Coronary artery (tissue), 2 donors: ENCODE data around the gene EMX1.

Experiments used
- DNase-seq: peaks from one replicate; pipeline ENCODE4 v3.0.0-alpha.2; 2017; ENCODE audit warnings: low spot score
- H3K27ac ChIP-seq, 2 donors: fragments of 200-600 bp; sonication (generic); one replicate each; pipeline ENCODE4 v1.5.1; 2016 to 2019
- H3K4me3 ChIP-seq: fragments of 200-600 bp; sonication (generic); 2 replicates; pipeline ENCODE4 v1.5.1; 2016; ENCODE audit warnings: mild to moderate bottlenecking, moderate library complexity
- TF ChIP-seq, protein P1 (sequence below): fragments of 200-600 bp; sonication (generic); IDR thresholded peaks from one replicate; pipeline ENCODE4 v1.5.1; 2019; ENCODE audit warnings: antibody characterized with exemption

Gene EMX1

DNA sequence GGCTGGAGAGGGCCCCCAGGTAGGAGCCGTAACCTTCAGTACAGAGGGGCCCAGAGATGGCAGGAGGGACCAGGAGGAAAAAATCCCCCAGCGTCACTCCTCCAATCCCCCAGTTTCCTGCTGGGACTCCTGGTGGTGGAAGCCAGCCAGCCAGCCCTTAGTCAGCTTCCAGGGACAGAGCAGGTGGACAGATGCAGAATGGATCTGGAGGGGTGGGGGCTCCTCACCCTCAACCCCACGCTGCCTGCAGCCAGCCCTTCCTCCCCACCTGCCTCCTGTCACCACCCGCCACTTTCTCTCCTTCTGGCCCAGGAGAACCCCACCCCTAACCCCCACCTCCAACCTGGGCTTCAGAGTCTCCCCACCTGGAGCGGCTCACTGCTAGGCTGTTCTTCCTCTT lies 21.1 kb downstream of the EMX1 start:
- TF ChIP-seq, protein P1, sequence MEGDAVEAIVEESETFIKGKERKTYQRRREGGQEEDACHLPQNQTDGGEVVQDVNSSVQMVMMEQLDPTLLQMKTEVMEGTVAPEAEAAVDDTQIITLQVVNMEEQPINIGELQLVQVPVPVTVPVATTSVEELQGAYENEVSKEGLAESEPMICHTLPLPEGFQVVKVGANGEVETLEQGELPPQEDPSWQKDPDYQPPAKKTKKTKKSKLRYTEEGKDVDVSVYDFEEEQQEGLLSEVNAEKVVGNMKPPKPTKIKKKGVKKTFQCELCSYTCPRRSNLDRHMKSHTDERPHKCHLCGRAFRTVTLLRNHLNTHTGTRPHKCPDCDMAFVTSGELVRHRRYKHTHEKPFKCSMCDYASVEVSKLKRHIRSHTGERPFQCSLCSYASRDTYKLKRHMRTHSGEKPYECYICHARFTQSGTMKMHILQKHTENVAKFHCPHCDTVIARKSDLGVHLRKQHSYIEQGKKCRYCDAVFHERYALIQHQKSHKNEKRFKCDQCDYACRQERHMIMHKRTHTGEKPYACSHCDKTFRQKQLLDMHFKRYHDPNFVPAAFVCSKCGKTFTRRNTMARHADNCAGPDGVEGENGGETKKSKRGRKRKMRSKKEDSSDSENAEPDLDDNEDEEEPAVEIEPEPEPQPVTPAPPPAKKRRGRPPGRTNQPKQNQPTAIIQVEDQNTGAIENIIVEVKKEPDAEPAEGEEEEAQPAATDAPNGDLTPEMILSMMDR, result no peak

DNA sequence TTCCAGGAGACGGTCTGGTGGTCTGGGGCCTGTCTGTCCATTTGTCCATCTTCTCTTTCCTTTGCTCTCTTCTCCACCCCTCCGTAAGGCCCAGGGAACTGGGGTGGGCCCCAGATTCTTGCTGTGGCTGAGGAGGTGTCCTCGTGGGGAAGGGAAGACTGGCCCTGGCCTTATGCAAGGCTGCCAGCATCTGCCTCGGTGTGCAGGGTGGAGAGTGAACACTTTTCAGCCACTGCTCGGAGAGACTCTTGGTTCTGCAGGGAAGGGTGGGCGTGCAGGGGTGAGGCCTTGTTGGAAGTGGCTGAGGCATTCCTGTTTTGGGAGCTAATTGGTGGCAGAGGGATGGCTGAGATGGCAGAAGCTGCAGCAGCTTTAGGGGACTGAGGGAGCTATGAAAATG lies 23.0 kb downstream of the EMX1 start:
- no peak for DNase-seq
- TF ChIP-seq, protein P1, result no peak
- Histone ChIP-seq H3K4me3 (no peak overlapping the region), H3K27ac (no peak overlapping the region)

More for the DNA sequence above, 21.1 kb downstream of the EMX1 start:
- H3K4me3 ChIP-seq, result no peak overlapping the region
- H3K27ac ChIP-seq, result no peak overlapping the region
- DNase-seq, result no peak

DNA sequence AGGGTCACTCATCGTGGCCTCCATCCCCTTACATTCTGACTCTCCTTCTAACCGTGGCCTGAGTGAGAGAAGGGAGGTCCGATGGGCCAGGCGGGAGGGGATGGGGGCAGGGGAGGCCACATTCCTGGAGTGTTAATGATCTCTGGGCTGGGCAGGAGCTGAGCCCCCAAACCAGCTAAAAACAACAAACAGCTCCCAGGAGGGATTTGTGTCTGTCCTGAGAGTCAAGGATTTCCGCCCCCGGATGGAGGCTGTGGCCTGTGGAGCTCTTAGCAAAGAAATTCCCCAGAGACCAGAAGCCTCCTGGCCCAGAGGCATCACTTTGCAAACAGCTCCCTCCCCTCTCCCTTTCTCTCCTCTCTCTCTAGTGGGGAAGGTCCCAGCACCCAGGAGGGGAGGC lies 23.5 kb downstream of the EMX1 start:
- Histone ChIP-seq H3K27ac (no peak overlapping the region), H3K4me3 (no peak overlapping the region)
- DNase-seq, result no peak
- TF ChIP-seq, protein P1, result no peak

DNA sequence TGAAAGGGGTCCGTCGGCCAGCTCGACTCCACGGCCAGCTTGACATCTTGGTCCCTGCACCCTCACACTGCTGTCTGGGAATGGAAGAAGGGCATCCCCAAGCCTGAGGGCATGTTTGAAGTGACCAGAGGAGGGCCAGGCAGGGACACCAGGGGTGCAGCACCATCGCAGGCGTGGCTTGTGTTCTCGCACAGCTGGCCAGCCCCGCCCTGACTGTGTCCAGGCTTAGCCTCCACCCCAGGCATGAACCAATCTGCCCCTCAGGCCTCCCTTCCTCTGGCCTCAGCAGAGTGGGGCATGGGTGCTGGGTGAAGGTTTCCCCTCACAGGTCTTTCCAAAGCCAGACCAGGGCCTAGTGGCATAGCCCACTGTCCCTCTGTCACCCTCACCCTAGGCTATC lies 25.0 kb downstream of the EMX1 start:
- H3K4me3 ChIP-seq, result no peak overlapping the region
- DNase-seq, result no peak
- H3K27ac ChIP-seq, result no peak overlapping the region
- TF ChIP-seq, protein P1, result no peak

DNA sequence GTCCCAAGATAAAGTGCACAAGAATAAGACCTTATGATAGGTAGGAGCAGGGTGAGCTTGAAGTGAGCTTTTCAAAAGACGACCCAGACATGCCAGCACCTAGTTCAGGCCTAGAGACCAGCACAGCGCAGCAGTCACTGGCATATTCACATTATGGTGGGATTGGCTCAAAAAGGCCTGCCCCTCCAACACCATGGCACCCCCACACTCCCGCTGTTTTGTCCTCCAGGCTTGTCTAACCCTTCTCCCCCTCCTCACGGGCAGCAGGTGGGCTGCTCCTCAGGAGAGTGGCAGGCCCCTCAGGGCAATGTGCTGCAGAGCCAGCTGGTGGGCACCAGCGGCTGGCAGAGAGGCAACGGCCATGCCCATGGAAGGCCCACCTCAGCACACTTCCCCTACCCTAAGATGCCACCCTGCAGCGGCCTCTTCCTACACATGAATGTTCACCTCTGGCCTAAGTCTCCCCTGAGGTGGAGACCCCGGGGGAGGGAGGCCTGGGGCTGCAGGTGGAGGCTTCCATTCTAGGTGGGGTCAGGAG lies 25.6 kb downstream of the EMX1 start:
- Histone ChIP-seq H3K27ac (no peak overlapping the region), H3K4me3 (no peak overlapping the region)
- TF ChIP-seq, protein P1, result no peak
- no peak for DNase-seq

DNA sequence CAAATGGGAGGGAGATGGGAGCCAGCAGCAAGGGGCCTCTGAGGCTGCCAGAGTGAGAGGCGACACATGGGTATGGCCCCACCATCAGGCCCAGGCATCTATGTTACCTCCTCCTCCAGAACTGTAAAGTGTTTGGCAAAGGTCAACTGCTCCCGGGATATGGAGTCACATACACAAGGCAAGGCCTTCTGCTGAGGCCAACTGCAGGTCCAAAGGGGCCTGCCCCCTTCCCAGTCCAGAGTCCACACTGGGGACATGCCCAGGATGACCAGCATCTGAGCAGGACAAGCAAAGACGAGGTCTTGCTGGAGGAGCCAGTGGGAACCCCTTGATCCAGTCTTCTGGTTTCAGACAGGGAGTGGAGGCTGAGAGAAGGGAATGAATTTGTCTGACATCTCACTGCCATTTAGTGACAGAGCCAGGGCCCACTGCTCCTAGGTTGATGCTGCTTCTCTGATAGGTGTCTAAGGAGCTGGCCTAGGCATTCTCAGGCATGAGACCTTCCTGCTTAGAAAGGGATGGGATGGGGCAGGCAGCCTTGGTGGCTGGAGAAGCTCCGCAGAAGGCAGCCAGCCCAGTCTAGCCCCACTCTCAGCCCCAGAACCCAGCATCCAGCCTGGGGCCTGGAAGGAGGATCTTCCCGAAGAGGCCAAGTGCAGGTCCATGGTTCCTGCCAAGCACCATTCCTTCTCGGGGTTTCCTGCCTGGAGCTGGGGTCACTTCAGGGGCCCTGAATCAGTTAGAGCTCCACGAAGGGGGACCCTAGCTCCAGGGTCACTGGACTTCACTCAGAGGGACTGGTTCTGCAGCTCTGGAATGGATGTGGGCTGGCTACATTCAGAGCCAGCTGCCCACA lies 26.4 kb downstream of the EMX1 start:
- no peak for DNase-seq
- H3K27ac ChIP-seq, result no peak overlapping the region
- TF ChIP-seq, protein P1, result no peak
- no peak overlapping the region for H3K4me3 ChIP-seq
